NCI-H446 (cell line): Measurements from ENCODE around the gene NFXL1.

Source experiments
- DNase-seq, 2 experiments: peaks; one replicate each; lab custom pipeline; 2025; lab: John Stamatoyannopoulos, UW

The NFXL1 gene

GRCh38 chr4:47831026-47831679 is 83.2 kb downstream of the NFXL1 start:
- peak in 1 of 2 experiments; percentile 22 for DNase-seq

GRCh38 chr4:47830265-47831025 is 83.9 kb downstream of the NFXL1 start:
- no peak for DNase-seq

GRCh38 chr4:47829438-47829837 is 84.9 kb downstream of the NFXL1 start:
- no peak for DNase-seq

GRCh38 chr4:47827343-47828047 is 86.9 kb downstream of the NFXL1 start:
- no peak for DNase-seq

- no peak for DNase-seq
Observed at GRCh38 chr4:47824840-47825239, 89.5 kb downstream of the NFXL1 start.

- no peak for DNase-seq
Observed at GRCh38 chr4:47819178-47819577, 95.2 kb downstream of the NFXL1 start.

- DNase-seq, result no peak
Observed at GRCh38 chr4:47817275-47817674, 97.1 kb downstream of the NFXL1 start.

GRCh38 chr4:47816748-47817147 is 97.6 kb downstream of the NFXL1 start:
- DNase-seq, result no peak

GRCh38 chr4:47814618-47815295 is 99.6 kb downstream of the NFXL1 start:
- DNase-seq, result no peak

- DNase-seq, result no peak
Observed at GRCh38 chr4:47809654-47810203, 104.7 kb downstream of the NFXL1 start.

GRCh38 chr4:47804598-47804997 is 109.8 kb downstream of the NFXL1 start:
- no peak for DNase-seq

GRCh38 chr4:47801481-47802002 is 112.8 kb downstream of the NFXL1 start:
- no peak for DNase-seq

- no peak for DNase-seq
Observed at GRCh38 chr4:47798165-47798564, 116.2 kb downstream of the NFXL1 start.
